ENCODE data around the gene DHX58.

Gene DHX58

GRCh38 chr17:42090964-42091790, 21.3 kb downstream of the DHX58 start:
- H3K4me3 ChIP-seq (ENCODE audit: low read length): no peak overlapping the region
- no peak for TF ChIP-seq CTCF (IDR thresholded peaks at IDR 0.05; ENCODE audit: insufficient read depth, low read depth, low read length, missing control alignments)
- DNase-seq (ENCODE audit: low read depth): no peak

- TF ChIP-seq CTCF (IDR thresholded peaks at IDR 0.05; ENCODE audit: insufficient read depth, low read depth, low read length, missing control alignments): no peak
- no peak overlapping the region for H3K4me3 ChIP-seq (ENCODE audit: low read length)
- DNase-seq (ENCODE audit: low read depth): no peak
These were observed 23.8 kb downstream of the DHX58 start for GRCh38 chr17:42088736-42089135.

DNA sequence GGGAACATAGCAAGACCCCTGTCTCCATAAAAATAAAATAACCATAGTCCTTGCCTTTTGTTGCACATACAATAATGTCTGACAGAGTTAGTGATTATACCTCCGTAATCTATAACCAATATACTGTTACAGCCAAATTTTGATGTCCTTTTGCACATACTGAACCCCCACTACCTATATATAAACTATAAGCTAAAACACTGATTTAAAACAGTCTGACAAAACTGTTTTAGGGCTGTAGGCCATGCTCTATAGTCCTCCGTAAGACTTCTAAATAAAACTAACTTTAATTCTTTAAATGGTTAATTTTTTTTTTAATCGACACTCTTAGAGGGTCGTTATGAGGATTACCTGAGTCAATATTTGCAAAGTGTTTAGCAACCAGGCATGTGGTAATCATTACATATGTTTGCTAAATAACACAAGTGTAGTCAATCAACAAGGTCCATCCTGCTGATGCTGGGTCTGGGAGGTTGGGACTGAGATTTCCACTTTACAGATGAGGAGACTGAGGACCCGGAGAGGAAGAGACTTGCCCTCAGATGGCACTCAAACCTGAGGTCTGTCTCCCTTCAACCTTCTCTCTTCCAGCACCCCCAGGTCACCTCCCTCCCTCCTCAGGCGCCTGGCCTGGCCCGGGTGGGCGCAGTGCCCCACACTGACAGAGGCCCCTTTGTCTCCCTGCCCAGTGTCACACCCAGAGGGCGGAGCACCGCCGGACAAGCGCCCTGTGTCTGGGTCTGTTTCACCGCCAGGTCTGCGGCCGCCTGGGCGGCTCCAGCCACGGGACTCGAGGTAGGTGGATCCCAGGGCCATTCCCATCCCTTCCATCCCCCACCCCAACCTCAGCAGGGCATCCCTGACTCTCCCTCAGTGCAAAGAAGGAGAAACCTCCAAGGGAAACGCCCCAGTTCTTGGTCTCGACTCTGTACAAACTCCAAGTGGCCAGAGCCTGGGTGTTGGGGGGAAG, 24.5 kb downstream of the DHX58 start:
- no peak for TF ChIP-seq CTCF (IDR thresholded peaks at IDR 0.05; ENCODE audit: insufficient read depth, low read depth, low read length, missing control alignments)

GRCh38 chr17:42087042-42087701, 25.3 kb downstream of the DHX58 start:
- no peak overlapping the region for H3K4me3 ChIP-seq (ENCODE audit: low read length)
- TF ChIP-seq CTCF (IDR thresholded peaks at IDR 0.05; ENCODE audit: insufficient read depth, low read depth, low read length, missing control alignments): no peak
- DNase-seq (ENCODE audit: low read depth): no peak

More for the DNA sequence above, 24.5 kb downstream of the DHX58 start:
- H3K4me3 ChIP-seq (ENCODE audit: low read length): no peak overlapping the region
- no peak for DNase-seq (ENCODE audit: low read depth)

DNA sequence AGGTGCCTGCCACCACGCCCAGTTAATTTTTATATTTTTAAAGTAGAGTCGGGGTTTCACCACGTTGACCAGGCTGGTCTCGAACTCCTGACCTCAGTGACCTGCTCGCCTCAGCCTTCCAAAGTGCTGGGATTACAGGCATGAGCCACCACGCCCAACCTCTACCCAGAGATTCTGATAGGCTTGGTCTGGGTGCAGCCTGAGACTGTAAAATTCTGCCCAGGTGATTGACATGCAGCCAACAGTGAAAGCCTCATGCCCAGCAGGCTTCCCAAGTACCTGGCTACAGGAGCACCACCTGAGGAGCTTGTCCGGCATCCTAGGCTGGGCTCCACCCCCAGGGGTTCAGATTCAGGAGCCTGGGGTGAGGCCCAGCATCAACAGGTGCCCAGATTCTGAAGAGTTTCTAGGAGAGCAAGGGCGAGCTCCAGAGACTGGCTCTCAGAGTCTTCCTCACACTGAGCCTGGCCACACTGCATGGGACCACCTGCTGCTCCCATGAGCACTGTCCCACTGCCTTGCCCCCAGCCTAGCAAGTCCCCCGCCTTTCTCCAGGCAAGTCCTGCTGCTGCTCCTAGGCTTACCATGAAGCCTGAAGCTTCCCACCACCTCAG, 30.9 kb downstream of the DHX58 start:
- TF ChIP-seq CTCF (IDR thresholded peaks at IDR 0.05; ENCODE audit: insufficient read depth, low read depth, low read length, missing control alignments): no peak

DNA sequence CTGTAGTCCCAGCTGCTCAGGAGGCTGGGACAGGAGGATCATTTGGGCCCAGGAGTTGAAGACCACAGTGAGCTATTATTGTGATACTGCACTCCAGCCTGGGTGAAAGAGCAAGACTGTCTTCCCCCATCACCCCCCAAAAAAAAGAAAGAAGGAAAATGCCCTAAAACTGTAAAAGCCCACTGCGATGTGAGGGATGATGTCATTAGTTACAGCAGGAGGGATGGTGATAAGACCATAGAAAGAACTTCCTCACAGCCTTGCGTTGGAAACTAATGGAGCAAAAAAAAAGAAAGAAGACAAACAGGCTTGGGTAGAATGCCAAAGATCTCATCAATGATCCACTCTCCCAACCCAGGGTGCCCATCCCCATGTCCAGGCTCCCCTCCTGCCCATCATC, 33.0 kb downstream of the DHX58 start:
- H3K4me3 ChIP-seq (ENCODE audit: low read length): no peak overlapping the region
- DNase-seq (ENCODE audit: low read depth): no peak
- no peak for TF ChIP-seq CTCF (IDR thresholded peaks at IDR 0.05; ENCODE audit: insufficient read depth, low read depth, low read length, missing control alignments)

More for the DNA sequence above, 30.9 kb downstream of the DHX58 start:
- H3K4me3 ChIP-seq (ENCODE audit: low read length): no peak overlapping the region
- no peak for DNase-seq (ENCODE audit: low read depth)
